HFF-Myc (cell line): ENCODE results near the gene PTPRA.

Source experiments
- DNase-seq: peaks from one replicate; pipeline ENCODE4 v3.0.0-alpha.2; 2011; ENCODE audit warnings: low read depth; ENCODE audit errors: extremely low read depth
- H3K4me3 ChIP-seq: replicated peaks from 2 replicates; pipeline ENCODE4 v1.5.1; 2011; ENCODE audit warnings: low read depth, mild to moderate bottlenecking, control low read depth, low read length
- TF ChIP-seq, protein P1 (sequence below): IDR thresholded peaks from 2 replicates; pipeline ENCODE4 v1.5.1; 2012; ENCODE audit warnings: mild to moderate bottlenecking, low read depth, low read length, control low read depth; ENCODE audit errors: missing control alignments

The PTPRA gene

DNA sequence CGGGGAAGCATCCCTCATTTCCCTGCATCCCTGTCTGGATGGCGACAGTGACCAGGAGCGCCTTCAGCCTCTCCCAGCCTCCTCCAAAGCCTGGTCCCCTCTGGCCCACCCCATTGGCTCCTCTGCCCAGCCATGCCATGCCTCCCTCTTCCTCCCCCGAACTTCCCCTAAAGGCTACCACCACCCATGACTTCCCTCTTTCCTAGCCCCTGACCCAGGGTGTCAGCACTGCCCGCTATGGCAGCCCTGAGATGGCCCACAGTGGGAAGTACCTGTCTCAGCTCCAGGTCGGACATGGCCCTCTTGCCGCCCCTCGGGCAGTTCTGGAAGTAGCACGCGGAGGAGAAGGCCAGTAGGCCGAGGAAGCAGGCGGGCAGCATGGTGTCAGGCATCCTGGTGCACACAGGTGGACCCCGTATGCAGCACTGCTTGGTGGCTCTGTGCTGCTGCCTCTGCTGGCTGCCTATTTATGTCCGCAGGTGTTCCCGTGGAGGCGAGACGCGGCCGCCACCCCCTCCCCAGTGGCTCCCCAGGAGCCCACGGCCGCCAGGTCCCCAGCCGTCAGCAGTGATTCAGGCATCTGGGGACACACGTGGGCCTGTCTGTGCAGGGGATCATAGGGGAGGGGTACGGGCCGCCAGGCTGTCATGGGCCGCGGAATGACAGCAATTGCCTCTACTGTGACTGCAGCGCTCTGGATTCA, 211.2 kb downstream of the PTPRA start, which contains the start of gene AVP:
Gene AVP, minus strand, starts transcription at position 442 of the 703 bp plus-strand sequence. Its CDS starts 50 bp downstream, at position 392.
- H3K4me3 ChIP-seq, result no peak within 1 kb of the TSS
- TF ChIP-seq, protein P1, sequence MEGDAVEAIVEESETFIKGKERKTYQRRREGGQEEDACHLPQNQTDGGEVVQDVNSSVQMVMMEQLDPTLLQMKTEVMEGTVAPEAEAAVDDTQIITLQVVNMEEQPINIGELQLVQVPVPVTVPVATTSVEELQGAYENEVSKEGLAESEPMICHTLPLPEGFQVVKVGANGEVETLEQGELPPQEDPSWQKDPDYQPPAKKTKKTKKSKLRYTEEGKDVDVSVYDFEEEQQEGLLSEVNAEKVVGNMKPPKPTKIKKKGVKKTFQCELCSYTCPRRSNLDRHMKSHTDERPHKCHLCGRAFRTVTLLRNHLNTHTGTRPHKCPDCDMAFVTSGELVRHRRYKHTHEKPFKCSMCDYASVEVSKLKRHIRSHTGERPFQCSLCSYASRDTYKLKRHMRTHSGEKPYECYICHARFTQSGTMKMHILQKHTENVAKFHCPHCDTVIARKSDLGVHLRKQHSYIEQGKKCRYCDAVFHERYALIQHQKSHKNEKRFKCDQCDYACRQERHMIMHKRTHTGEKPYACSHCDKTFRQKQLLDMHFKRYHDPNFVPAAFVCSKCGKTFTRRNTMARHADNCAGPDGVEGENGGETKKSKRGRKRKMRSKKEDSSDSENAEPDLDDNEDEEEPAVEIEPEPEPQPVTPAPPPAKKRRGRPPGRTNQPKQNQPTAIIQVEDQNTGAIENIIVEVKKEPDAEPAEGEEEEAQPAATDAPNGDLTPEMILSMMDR, result no peak
- DNase-seq, result no peak

DNA sequence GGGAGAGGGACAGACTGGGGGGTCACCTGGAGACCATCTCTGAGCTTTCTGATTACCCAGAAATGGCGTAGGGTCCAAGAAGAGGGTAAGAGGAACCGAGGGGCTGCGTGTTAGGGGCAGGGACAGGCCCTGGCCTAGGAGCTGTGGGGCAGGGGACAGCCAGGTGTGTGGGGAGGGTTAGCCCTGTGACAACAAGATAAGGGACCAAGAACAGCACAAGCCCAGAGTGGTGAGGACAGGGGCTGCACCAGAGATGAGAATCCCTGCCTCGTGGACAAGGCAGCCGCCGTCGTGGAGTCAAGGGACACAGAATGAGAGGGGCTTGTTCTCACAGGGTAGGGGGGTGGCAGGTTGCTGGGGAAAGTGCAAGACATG, 211.7 kb downstream of the PTPRA start:
- TF ChIP-seq, protein P1, result no peak
- no peak overlapping the region for H3K4me3 ChIP-seq
- no peak for DNase-seq

DNA sequence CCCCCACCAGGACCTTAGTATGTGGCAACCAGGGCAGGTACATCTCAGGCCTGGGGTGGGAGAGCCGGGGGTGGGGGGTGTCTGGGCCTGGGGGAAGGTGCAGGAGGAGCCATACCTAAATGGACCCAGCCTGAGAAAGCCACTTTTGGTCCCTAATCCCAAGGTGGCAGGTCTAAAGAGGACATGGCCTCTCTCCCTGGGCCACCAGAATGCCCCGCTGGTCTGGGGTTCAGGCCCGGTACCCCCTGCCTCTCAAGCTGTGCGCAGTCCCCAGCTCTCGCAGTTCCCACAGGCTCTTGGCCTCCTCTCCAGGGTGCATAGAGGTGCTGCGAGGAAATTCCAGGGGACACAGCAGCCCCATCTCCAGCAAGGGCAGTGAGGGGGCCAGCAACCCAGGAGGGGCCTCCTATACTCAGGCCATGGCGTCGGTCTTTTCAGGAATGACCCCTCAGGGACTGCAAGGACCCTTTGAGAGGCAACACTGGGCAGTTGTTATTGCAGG, 212.3 kb downstream of the PTPRA start:
- H3K4me3 ChIP-seq, result no peak overlapping the region
- TF ChIP-seq, protein P1, result no peak
- DNase-seq, result no peak

DNA sequence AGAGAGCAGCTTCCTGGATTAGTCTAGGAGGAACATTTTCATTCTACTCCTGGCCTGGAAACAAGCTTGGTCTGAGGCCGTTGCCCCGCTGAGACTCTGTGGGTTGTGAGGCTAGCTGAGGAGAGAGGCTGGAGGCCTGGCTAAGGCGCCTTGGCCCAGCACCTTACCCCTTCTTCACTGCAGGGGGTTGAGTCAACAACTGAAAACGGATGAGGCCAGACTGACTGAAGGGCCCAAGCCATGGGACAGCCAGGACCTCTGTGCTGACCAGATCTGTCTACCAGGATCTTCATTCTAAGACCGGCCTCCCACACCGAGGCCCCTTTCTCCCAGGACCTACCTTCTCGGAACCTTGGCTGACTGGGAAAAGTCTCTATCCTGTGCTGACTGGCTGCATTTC, 214.8 kb downstream of the PTPRA start:
- DNase-seq, result no peak
- H3K4me3 ChIP-seq, result no peak overlapping the region
- TF ChIP-seq, protein P1, result no peak
